Left lung (tissue), 10 donors: ENCODE measurements around the gene RNFT2. TPM values are rescaled to one million over a fixed set of nuclear protein-coding genes. Genes with fewer than 3 reads are reported as not detected.

ENCODE experiments used
- ATAC-seq: fragments of 200-7000 bp; cut with Tn5 transposase; one replicate; pipeline ENCODE4 v1.9.1; 2020; ENCODE audit warnings: moderate library complexity
- DNase-seq, 4 donors: peaks; one replicate each; pipeline ENCODE4 v3.0.0-alpha.2; 2013 to 2020
- H3K27ac ChIP-seq, 2 donors: fragments of 200-600 bp; sonication (generic) in 1 of 2; one replicate each; pipeline versions ENCODE4 v1.5.0 to v1.8.0; 2020 to 2021
- H3K27me3 ChIP-seq, 2 donors: fragments of 200-600 bp; sonication (generic) in 1 of 2; one replicate each; pipeline versions ENCODE4 v1.5.0 to v1.8.0; 2020 to 2021
- H3K36me3 ChIP-seq, 2 donors: fragments of 200-600 bp; sonication (generic) in 1 of 2; one replicate each; pipeline versions ENCODE4 v1.5.0 to v1.8.0; 2020 to 2021
- H3K4me1 ChIP-seq, 2 donors: fragments of 200-600 bp; one replicate each; pipeline ENCODE4 v1.8.0; 2021
- H3K4me3 ChIP-seq, 2 donors: fragments of 200-600 bp; sonication (generic) in 1 of 2; one replicate each; pipeline versions ENCODE4 v1.5.0 to v1.8.0; 2020 to 2021; ENCODE audit warnings: mild to moderate bottlenecking in 1 of 2
- H3K9me3 ChIP-seq, 2 donors: fragments of 200-600 bp; sonication (generic) in 1 of 2; one replicate each; pipeline versions ENCODE4 v1.5.0 to v1.8.0; 2020 to 2021
- CTCF ChIP-seq, 2 donors: fragments of 200-600 bp; sonication (generic) in 1 of 2; IDR thresholded peaks; one replicate each; pipeline versions ENCODE4 v1.5.0 to v1.8.0; 2021; ENCODE audit warnings: antibody characterized with exemption in 2 of 2
- intact Hi-C, 2 donors: fragments of 100-400 bp; cut with DNase I; formaldehyde crosslinking; loops; one replicate each; pipeline versions ENCODE4 v1.11.2 to v1.14.2; 2022
- polyA plus RNA-seq, 6 donors: library from polyadenylated mRNA; unstranded; fragments of 120-200 nt; gene quantifications; one replicate each; pipeline ENCODE4 v1.2.1, GENCODE V29; 2013; ENCODE audit not compliant: insufficient read length in 6 of 6
- total RNA-seq, 2 donors: library from RNA; stranded (reverse); fragmentation: NEBNext Ultra II Directional; extraction: Animal tissue kit (Norgen Biotek cat#: 25700); gene quantifications; one replicate each; pipeline ENCODE4 v1.2.1, GENCODE V29; 2021
- donor health status: DM: no; HTN: yes; CAD: no.
- donor health status: DM: no; HTN: no; CAD: no.

The RNFT2 gene
- total and polyA plus RNA-seq, 8 donors, result 3.4 to 5.5 (median 3.9) TPM

DNA sequence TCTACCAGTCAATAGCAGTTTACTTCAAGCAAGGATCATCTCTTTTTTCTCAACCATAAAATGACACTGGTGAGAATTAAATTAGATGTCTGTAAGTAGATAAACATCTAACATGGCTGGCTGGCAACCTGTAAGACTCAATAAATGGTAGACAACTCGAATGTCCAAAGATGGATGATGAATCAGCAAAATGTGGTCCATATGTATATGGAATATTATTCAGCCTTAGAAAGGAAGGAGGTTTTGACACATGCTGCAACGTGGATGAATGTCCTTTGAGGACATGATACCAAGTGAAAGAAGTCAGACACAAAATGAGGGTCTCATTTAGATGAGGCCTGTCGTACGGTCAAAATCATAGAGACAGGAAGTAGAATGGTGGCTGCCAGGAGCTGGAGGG is 46.5 kb upstream of the RNFT2 start:
- intact Hi-C loops, result no loop called here
- ATAC-seq (no peak), DNase-seq (no peak)
- H3K36me3 ChIP-seq, result no peaks in the 10 kb centered on the region
- TF ChIP-seq CTCF (IDR thresholded peaks at IDR 0.05), result no peak
- no peaks in the 10 kb centered on the region for H3K9me3 ChIP-seq
- H3K27ac ChIP-seq, result no peak overlapping the region
- H3K4me1 ChIP-seq, result peaks cover 12 to 17% of the 10 kb centered on the region in 2 donors
- H3K4me3 ChIP-seq, result no peak overlapping the region
- H3K27me3 ChIP-seq, result peaks cover 9 to 17% of the 10 kb centered on the region in 2 donors

- Histone ChIP-seq H3K27me3 (peaks cover 9 to 17% of the 10 kb centered on the region in 2 donors), H3K4me1 (peaks cover 12 to 17% of the 10 kb centered on the region in 2 donors), H3K9me3 (no peaks in the 10 kb centered on the region), H3K4me3 (no peak overlapping the region), H3K27ac (no peak overlapping the region), H3K36me3 (no peaks in the 10 kb centered on the region)
- intact Hi-C loops, result no loop called here
- DNase-seq (no peak), ATAC-seq (peak; percentile 67)
- no peak for TF ChIP-seq CTCF (IDR thresholded peaks at IDR 0.05)
Observed at GRCh38 chr12:116692605-116693004, 45.5 kb upstream of the RNFT2 start.

DNA sequence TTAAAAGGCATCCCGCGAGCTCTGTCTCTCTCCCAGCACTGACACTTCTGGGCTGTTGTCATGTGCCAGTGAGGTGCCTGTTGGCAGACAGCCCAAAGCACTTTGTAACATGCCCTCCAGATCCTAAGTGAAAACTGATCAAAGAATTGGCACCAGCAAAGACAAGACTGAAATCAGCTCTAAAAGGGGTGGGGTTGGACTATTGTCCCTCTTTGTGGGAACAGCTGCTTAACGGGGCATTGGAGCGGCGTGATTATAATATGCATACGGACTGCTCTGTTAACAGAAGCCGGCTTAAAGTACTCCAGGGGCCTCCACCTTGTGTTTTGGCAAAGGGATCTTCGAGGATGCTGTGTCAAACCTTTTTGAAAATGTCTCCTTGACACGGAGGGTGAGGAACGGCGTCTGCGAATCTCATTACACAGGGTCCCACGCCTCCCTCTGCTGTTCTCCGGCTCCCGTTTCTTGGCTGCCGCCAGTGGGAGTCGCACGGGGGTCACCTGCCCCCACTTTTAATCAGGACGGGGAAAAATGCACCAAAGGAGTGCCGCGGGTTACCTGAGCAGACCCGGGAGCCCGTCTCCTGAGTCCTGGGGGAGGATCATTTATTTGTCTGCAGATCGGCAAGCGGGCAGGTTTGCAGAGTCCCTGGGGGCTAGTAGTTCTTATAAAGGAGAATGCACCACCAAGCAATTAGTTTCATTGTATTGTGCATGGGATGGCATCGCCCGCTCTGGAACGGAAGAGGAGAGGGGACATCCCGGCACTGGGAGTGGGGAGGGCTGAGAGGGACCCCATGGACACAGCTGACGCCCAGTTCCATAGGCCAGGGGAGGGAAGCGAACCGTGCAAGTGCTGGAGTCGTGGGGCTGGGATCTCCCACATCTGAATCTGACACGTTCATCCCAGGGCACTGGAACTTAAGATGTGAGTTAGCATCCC is 44.6 kb upstream of the RNFT2 start:
- peaks cover 12 to 17% of the 10 kb centered on the region in 2 donors for H3K4me1 ChIP-seq
- no peaks in the 10 kb centered on the region for H3K9me3 ChIP-seq
- ATAC-seq (peak; percentile 26), DNase-seq (no peak)
- no peak for TF ChIP-seq CTCF (IDR thresholded peaks at IDR 0.05)
- H3K36me3 ChIP-seq, result no peaks in the 10 kb centered on the region
- peaks cover 9 to 17% of the 10 kb centered on the region in 2 donors for H3K27me3 ChIP-seq
- intact Hi-C loops, result no loop called here
- peak overlapping the region; percentile 7 to 16 for H3K4me3 ChIP-seq
- H3K27ac ChIP-seq, result no peak overlapping the region

DNA sequence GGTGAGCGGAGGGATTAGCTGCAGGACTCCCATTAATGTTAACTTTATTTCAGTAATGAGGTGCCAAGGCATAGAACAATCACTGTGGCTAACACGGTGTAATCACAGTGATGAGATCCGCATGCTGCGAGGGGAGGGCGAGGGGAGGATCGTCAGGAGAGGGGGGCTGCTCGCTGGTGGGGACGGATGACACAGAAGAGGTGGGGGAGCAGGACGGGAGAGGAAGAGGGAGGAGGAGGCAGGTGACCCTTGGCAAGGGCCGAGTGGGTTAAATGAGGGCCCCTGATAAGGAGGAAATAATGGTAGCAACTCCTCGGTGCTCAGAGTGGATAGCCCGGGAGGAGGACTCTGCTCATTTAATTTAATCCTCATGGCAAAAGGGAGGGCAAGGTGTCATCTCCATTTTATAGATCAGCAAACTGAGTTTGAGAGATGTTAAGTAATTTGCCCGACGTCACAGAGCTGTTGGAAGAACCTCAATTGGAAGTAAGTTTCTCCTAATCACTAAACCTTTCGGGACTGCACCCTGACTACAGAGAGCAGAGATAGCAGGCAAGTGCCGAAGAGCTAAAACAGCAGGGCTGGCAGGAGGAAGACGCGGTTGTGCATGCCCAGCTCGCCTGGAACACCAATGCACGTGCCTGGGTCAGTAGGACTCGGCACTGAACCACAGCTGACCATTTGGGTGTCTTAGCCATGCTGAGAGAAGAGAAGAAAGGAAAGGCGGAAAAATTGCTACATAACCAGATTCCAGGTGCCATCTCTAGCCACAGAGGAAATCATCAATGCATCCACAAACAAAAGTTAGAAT is 43.3 kb upstream of the RNFT2 start:
- intact Hi-C loops, result no loop called here
- TF ChIP-seq CTCF (IDR thresholded peaks at IDR 0.05), result no peak
- H3K9me3 ChIP-seq, result no peaks in the 10 kb centered on the region
- DNase-seq, result no peak
- H3K4me1 ChIP-seq, result peaks cover 12 to 17% of the 10 kb centered on the region in 2 donors
- no peak overlapping the region for H3K4me3 ChIP-seq
- H3K27ac ChIP-seq, result no peak overlapping the region
- ATAC-seq, result no peak
- H3K27me3 ChIP-seq, result peaks cover 9 to 17% of the 10 kb centered on the region in 2 donors
- H3K36me3 ChIP-seq, result no peaks in the 10 kb centered on the region

- no peak for DNase-seq
- TF ChIP-seq CTCF (IDR thresholded peaks at IDR 0.05), result no peak
- Histone ChIP-seq H3K4me3 (no peak overlapping the region), H3K27me3 (peaks cover 9 to 17% of the 10 kb centered on the region in 2 donors), H3K4me1 (peaks cover 12 to 17% of the 10 kb centered on the region in 2 donors), H3K36me3 (no peaks in the 10 kb centered on the region), H3K9me3 (no peaks in the 10 kb centered on the region), H3K27ac (no peak overlapping the region)
- intact Hi-C loops, result no loop called here
- ATAC-seq, result no peak
Observed at GRCh38 chr12:116695464-116695725, 42.7 kb upstream of the RNFT2 start.
